ENCODE measurements around the gene FAM89A. TPM values are rescaled to one million over a fixed set of nuclear protein-coding genes. Genes with fewer than 3 reads are reported as not detected.

The FAM89A gene
- total and polyA plus RNA-seq, 2 of the 8 experiments (the other 6 are each of a cell fraction or from before 2014, with no cell fraction given) = 2.1 to 2.2 TPM

DNA sequence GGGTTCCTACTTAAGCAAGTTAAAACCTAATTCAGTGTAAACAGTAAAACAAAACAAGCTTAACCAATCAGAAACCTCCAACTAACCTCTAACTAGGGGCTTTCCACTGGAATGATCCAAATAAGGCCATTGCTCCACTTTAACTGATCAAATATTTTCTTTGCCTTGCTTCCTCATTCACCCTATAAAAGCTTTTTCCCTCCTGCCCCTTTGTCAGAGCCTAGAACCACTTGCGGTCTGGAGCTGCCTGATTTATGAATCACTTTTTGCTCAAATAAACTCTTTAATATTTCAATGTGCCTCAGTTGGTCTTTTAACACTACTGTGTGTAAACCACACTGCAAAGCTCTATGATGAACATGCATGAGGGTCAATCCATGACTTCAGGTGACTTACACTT lies 4.5 kb upstream of the FAM89A start:
- H2AK5ac ChIP-seq (ENCODE audit: low read depth, low read length) = no peak overlapping the region
- H3K27ac ChIP-seq (ENCODE audit: low read depth, low read length) = no peak overlapping the region
- POLR2A ChIA-PET (ENCODE audit: partially characterized antibody) = interaction anchor here (1.1 kb wide), 1 partner anchor 9 kb away, joined by 4 read pairs; no protein-coding TSS in a partner anchor
- H3K23me2 ChIP-seq (ENCODE audit: low read depth, low read length) = peaks cover 9% of the 10 kb centered on the region; the same call in 1 of the 2 replicates
- no peak overlapping the region for H2BK5ac ChIP-seq (ENCODE audit: low read depth, low read length)
- H2AFZ ChIP-seq (ENCODE audit: low read length) = no peak overlapping the region
- H3K14ac ChIP-seq (ENCODE audit: insufficient read length) = no peak overlapping the region
- peaks cover 0 to 2% (median 0%) of the 10 kb centered on the region in 4 experiments; a peak in 3 of 7 replicates for H3K4me1 ChIP-seq (replicated peaks in 1 of 4; ENCODE audit: control insufficient read depth in 3 of 4, insufficient read depth in 4 of 4, low read length in 3 of 4)
- CTCF ChIA-PET (ENCODE audit: partially characterized antibody) = interaction anchor here (0.6 to 1.7 kb wide), 3 partner anchors 17 to 47 kb away, joined by 3 to 6 read pairs (median 3); no protein-coding TSS in a partner anchor
- H4K91ac ChIP-seq (replicated peaks; ENCODE audit: insufficient read length, low read length) = no peak overlapping the region
- peaks cover 0 to 1% of the 10 kb centered on the region in 2 experiments for H4K20me1 ChIP-seq (replicated peaks in 1 of 2; ENCODE audit: control insufficient read depth in 1 of 2, insufficient read depth in 2 of 2, low read length in 2 of 2)
- no peak for FAIRE-seq
- H3K4me3 ChIP-seq (ENCODE audit: extremely low read depth in 1 of 4, insufficient read depth in 2 of 4, low read depth in 3 of 4, low read length in 4 of 4) = no peak overlapping the region
- no peak overlapping the region for H2BK12ac ChIP-seq (ENCODE audit: low read depth, low read length)
- no peak overlapping the region for H4K5ac ChIP-seq (ENCODE audit: insufficient read length, low read depth, low read length)
- H2BK120ac ChIP-seq (replicated peaks; ENCODE audit: low read depth, low read length) = no peak overlapping the region
- H3K79me1 ChIP-seq (ENCODE audit: low read depth, low read length) = no peaks in the 10 kb centered on the region
- H3K36me3 ChIP-seq (ENCODE audit: control insufficient read depth in 2 of 4, insufficient read depth in 4 of 4, low read length in 3 of 4) = no peaks in the 10 kb centered on the region; a peak in 1 of 8 replicates
- no peak overlapping the region for H4K8ac ChIP-seq (ENCODE audit: extremely low read depth, insufficient read depth, low read length)
- peaks cover 23 to 52% (median 37%) of the 10 kb centered on the region in 4 experiments for H3K27me3 ChIP-seq (replicated peaks in 1 of 4; ENCODE audit: control insufficient read depth in 3 of 4, extremely low read depth in 1 of 4, insufficient read depth in 3 of 4, low read length in 3 of 4)
- H3K9me3 ChIP-seq (ENCODE audit: insufficient read depth in 2 of 2, low read depth in 1 of 2, low read length in 1 of 2) = 0 out of 4 replicates have a peak, but pooled peaks cover 0 to 5% of the 10 kb centered on the region in 2 experiments
- no peak overlapping the region for H3K18ac ChIP-seq (ENCODE audit: extremely low read depth, low read length)
- no peak overlapping the region for H3K4me2 ChIP-seq (ENCODE audit: insufficient read depth in 1 of 2, low read depth in 2 of 2, low read length in 2 of 2)
- 94% methylated on average over 1 of the region's 1 CpG; no CpG with 5 or more reads in 1 of the 2 experiments for WGBS, 2 experiments (ENCODE audit: extremely low coverage in 1 of 2, insufficient coverage in 1 of 2, insufficient read length in 1 of 2, insufficient replicate concordance in 2 of 2, low coverage in 1 of 2, low lambda C conversion rate in 2 of 2, missing lambda C conversion rate in 1 of 2)
- no peak overlapping the region for H2BK20ac ChIP-seq (ENCODE audit: low read length)
- no peak overlapping the region for H3K56ac ChIP-seq (replicated peaks; ENCODE audit: insufficient read length, low read depth, low read length)
- H3K9ac ChIP-seq (replicated peaks in 1 of 4; ENCODE audit: extremely low read depth in 1 of 4, low read depth in 3 of 4, low read length in 3 of 4) = no peak overlapping the region
- H2BK15ac ChIP-seq (ENCODE audit: low read length) = no peak overlapping the region
- H3K4ac ChIP-seq (replicated peaks; ENCODE audit: insufficient read length, low read depth, low read length) = no peak overlapping the region
- no peak overlapping the region for H3K23ac ChIP-seq (ENCODE audit: insufficient read length)
- H3K79me2 ChIP-seq (ENCODE audit: control insufficient read depth in 1 of 2, insufficient read depth in 2 of 2, low read length in 2 of 2) = no peaks in the 10 kb centered on the region
- DNase-seq (ENCODE audit: low read depth in 1 of 2, low spot score in 2 of 2) = no peak
- TF ChIP-seq MAX (IDR thresholded peaks at IDR 0.05) (no peak), ATF2 (IDR thresholded peaks at IDR 0.05; ENCODE audit: low read length) (no peak), RXRA (IDR thresholded peaks at IDR 0.05; ENCODE audit: insufficient read depth, low read depth, low read length) (no peak), TBP (IDR thresholded peaks at IDR 0.05; ENCODE audit: low read depth, low read length) (no peak), SP1 (IDR thresholded peaks at IDR 0.05; ENCODE audit: low read depth, low read length) (no peak), CEBPB (IDR thresholded peaks at IDR 0.05; ENCODE audit: low read depth, low read length) (no peak), NANOG (IDR thresholded peaks at IDR 0.05; ENCODE audit: insufficient read depth, low read depth, low read length, poor library complexity, severe bottlenecking) (no peak), KDM4A (IDR thresholded peaks at IDR 0.05; ENCODE audit: low read depth, low read length, severe bottlenecking) (no peak), PHF8 (conservative IDR thresholded peaks at IDR 0.05; ENCODE audit: low read depth, low read length) (no peak)
